ENCODE results near the gene FSHR. TPM values are rescaled to one million over a fixed set of nuclear protein-coding genes. Genes with fewer than 3 reads are reported as not detected.
A peak's percentile ranks its signal among the peaks of the same experiment; 100 is the strongest.

Gene FSHR
- total and polyA plus RNA-seq, 2 experiments from 2014 or later, result not detected

GRCh38 chr2:49152824-49153223 lies 1.5 kb downstream of the FSHR start:
- H3K4me1 ChIP-seq (ENCODE audit: insufficient read depth), result peaks cover 28% of the 10 kb centered on the region
- H3K36me3 ChIP-seq (ENCODE audit: insufficient read depth), result no peaks in the 10 kb centered on the region
- H3K9me3 Mint-ChIP-seq, result no peaks in the 10 kb centered on the region
- no peaks in the 10 kb centered on the region for H3K79me2 ChIP-seq (replicated peaks; ENCODE audit: insufficient read depth)
- H3K27me3 ChIP-seq (ENCODE audit: insufficient read depth), result no peaks in the 10 kb centered on the region
- no peaks in the 10 kb centered on the region for H3K36me3 Mint-ChIP-seq (ENCODE audit: low read depth)
- H3K4me3 Mint-ChIP-seq, result no peak overlapping the region
- no peaks in the 10 kb centered on the region for H3K27me3 Mint-ChIP-seq (ENCODE audit: insufficient read depth, low read depth, poor library complexity)
- H3F3A ChIP-seq (replicated peaks; ENCODE audit: low read depth), result no peaks in the 10 kb centered on the region
- no peaks in the 10 kb centered on the region for H4K20me1 ChIP-seq (replicated peaks; ENCODE audit: insufficient read depth)
- no peak for ATAC-seq
- H2AFZ ChIP-seq, result peak overlapping the region; percentile 63; the same call in 1 of the 2 replicates
- no peak for DNase-seq (ENCODE audit: low spot score)
- H3K4me2 ChIP-seq, result 0 out of 2 replicates have a peak overlapping the region, but pooled peaks have one; percentile 42
- TF ChIP-seq CREB1 (CRISPR knock-in tag; IDR thresholded peaks at IDR 0.05; ENCODE audit: low read depth) (no peak), ZNF331 (CRISPR knock-in tag; IDR thresholded peaks at IDR 0.05; ENCODE audit: low read depth) (no peak), ZNF114 (CRISPR knock-in tag; IDR thresholded peaks at IDR 0.05) (no peak), EZH2phosphoT487 (IDR thresholded peaks at IDR 0.05; ENCODE audit: unreplicated experiment) (no peak), REST (IDR thresholded peaks at IDR 0.05; ENCODE audit: unreplicated experiment) (no peak), POLR2AphosphoS5 (IDR thresholded peaks at IDR 0.05; ENCODE audit: low read depth) (no peak), CTCF (conservative IDR thresholded peaks at IDR 0.05; ENCODE audit: low read depth in 2 of 2) (no peak), EZH2 (IDR thresholded peaks at IDR 0.05; ENCODE audit: low read depth, unreplicated experiment) (no peak), ETS1 (IDR thresholded peaks at IDR 0.05) (no peak), ZNF462 (CRISPR knock-in tag; IDR thresholded peaks at IDR 0.05) (no peak)
- H3K27ac ChIP-seq (ENCODE audit: low read depth), result no peak overlapping the region
- no peak overlapping the region for H3K4me3 ChIP-seq
- H3K4me1 Mint-ChIP-seq, result peaks cover 25% of the 10 kb centered on the region
- no peak overlapping the region for H3K27ac Mint-ChIP-seq
- H3K9me2 ChIP-seq (ENCODE audit: insufficient read depth), result no peaks in the 10 kb centered on the region
